Endothelial cell of umbilical vein (primary cell): ENCODE results near the gene RPS14. TPM values are rescaled to one million over a fixed set of nuclear protein-coding genes. Genes with fewer than 3 reads are reported as not detected.

ENCODE experiments used
- BruUV-seq: library from RNA; stranded (reverse); fragments of 400-500 nt; replicated peaks from 2 replicates; lab custom pipeline; 2021; lab: Mats Ljungman, UMichigan
- CTCF ChIA-PET: fragments of 300-600, 350-600 bp; sonication (Branson Sonifier 250); formaldehyde crosslinking; loops from one replicate; lab custom pipeline; 2021; ENCODE audit warnings: antibody characterized with exemption, inconsistent platforms; lab: Charles Lee
- POLR2A ChIA-PET: fragments of 300-600, 350-600 bp; sonication (Branson Sonifier 250); formaldehyde crosslinking; loops from one replicate; lab custom pipeline; 2021; ENCODE audit warnings: antibody characterized with exemption, inconsistent platforms; lab: Charles Lee
- DNase-seq: peaks from one replicate; pipeline ENCODE4 v3.0.0-alpha.2; 2011; ENCODE audit warnings: low read depth, low spot score
- FAIRE-seq: peaks from 2 replicates; lab custom pipeline; 2011; peaks lifted over from hg19 to GRCh38; lab: Jason Lieb, UNC
- H2AFZ ChIP-seq: 2 replicates; pipeline ENCODE4 v1.6.0; 2012; ENCODE audit warnings: low read depth, low read length, control low read depth, inconsistent platforms
- H3K27ac ChIP-seq: 2 replicates; pipeline ENCODE4 v1.5.1; 2011; ENCODE audit warnings: low read depth, mild to moderate bottlenecking, control low read depth, low read length, moderate library complexity; ENCODE audit not compliant: insufficient read depth
- H3K27me3 ChIP-seq, 2 experiments: 2 replicates each; pipeline versions ENCODE4 v1.6.0 to v1.6.1; 2011; ENCODE audit warnings: low read length in 2 of 2, mixed read lengths in 1 of 2; ENCODE audit not compliant: control insufficient read depth in 2 of 2, insufficient read depth in 2 of 2
- H3K36me3 ChIP-seq, 2 experiments: 2 replicates in 1 of 2; 3 replicates in 1 of 2; pipeline ENCODE4 v1.5.1; 2011; ENCODE audit warnings: low read length in 2 of 2, mild to moderate bottlenecking in 1 of 2, moderate library complexity in 1 of 2; ENCODE audit not compliant: control insufficient read depth in 2 of 2, insufficient read depth in 2 of 2; ENCODE audit errors: extremely low read depth in 1 of 2
- H3K4me1 ChIP-seq: 3 replicates; pipeline ENCODE4 v1.5.1; 2011; ENCODE audit warnings: mild to moderate bottlenecking, low read length; ENCODE audit not compliant: control insufficient read depth, insufficient read depth; ENCODE audit errors: extremely low read depth
- H3K4me2 ChIP-seq: 2 replicates; pipeline ENCODE4 v1.6.1; 2011; ENCODE audit warnings: low read length, control low read depth, mixed read lengths; ENCODE audit not compliant: insufficient read depth
- H3K4me3 ChIP-seq, 3 experiments: fragments of 200-600 bp in 1 of 3; sonication (generic), shearing (Covaris generic) in 1 of 3; replicated peaks in 1 of 3; 2 replicates each; pipeline ENCODE4 v1.5.1; 2011 to 2016; ENCODE audit warnings: control low read depth in 3 of 3, low read length in 3 of 3, mild to moderate bottlenecking in 2 of 3, inconsistent platforms in 1 of 3, low read depth in 1 of 3, moderate library complexity in 1 of 3; ENCODE audit not compliant: insufficient read depth in 1 of 3
- H3K79me2 ChIP-seq: 2 replicates; pipeline ENCODE4 v1.6.0; 2012; ENCODE audit warnings: low read length, inconsistent platforms; ENCODE audit not compliant: control insufficient read depth, insufficient read depth
- H3K9ac ChIP-seq: replicated peaks from 2 replicates; pipeline ENCODE3; 2011; ENCODE audit warnings: low read length, control low read depth; ENCODE audit not compliant: insufficient read depth; ENCODE audit errors: extremely low read depth
- H3K9me1 ChIP-seq: replicated peaks from 3 replicates; pipeline ENCODE4 v1.6.0; 2011; ENCODE audit warnings: mild to moderate bottlenecking, low read length; ENCODE audit not compliant: control insufficient read depth, insufficient read depth; ENCODE audit errors: extremely low read depth
- H3K9me3 ChIP-seq: replicated peaks from 2 replicates; pipeline ENCODE4 v1.5.1; 2012; ENCODE audit warnings: low read length, inconsistent platforms; ENCODE audit not compliant: control insufficient read depth, insufficient read depth
- H4K20me1 ChIP-seq: replicated peaks from 2 replicates; pipeline ENCODE3; 2011; ENCODE audit warnings: mild to moderate bottlenecking, low read length; ENCODE audit not compliant: control insufficient read depth, insufficient read depth; ENCODE audit errors: extremely low read depth
- EZH2 ChIP-seq: IDR thresholded peaks from 2 replicates; pipeline ENCODE4 v1.6.1; 2012; ENCODE audit warnings: borderline replicate concordance, low read depth, mild to moderate bottlenecking, moderate library complexity, low read length, inconsistent platforms; ENCODE audit not compliant: severe bottlenecking
- FOS ChIP-seq: IDR thresholded peaks from 2 replicates; pipeline ENCODE4 v1.6.1; 2011; ENCODE audit warnings: mild to moderate bottlenecking, low read length, moderate library complexity, borderline replicate concordance; ENCODE audit not compliant: insufficient read depth
- GATA2 ChIP-seq: IDR thresholded peaks from 2 replicates; pipeline ENCODE4 v1.7.0; 2011; ENCODE audit warnings: low read depth, mild to moderate bottlenecking, moderate library complexity, mixed read lengths, low read length; ENCODE audit not compliant: insufficient read length, insufficient read depth
- JUN ChIP-seq: IDR thresholded peaks from 2 replicates; pipeline ENCODE4 v1.6.1; 2011; ENCODE audit warnings: borderline replicate concordance, low read depth; ENCODE audit not compliant: insufficient read length, insufficient read depth
- MYC ChIP-seq: IDR thresholded peaks from one replicate; pipeline ENCODE4 v1.6.1; 2011; ENCODE audit warnings: mild to moderate bottlenecking, low read depth, low read length
- POLR2A ChIP-seq: IDR thresholded peaks from 2 replicates; pipeline ENCODE4 v1.6.1; 2012; ENCODE audit warnings: low read depth, mild to moderate bottlenecking, control low read depth, low read length
- POLR2AphosphoS5 ChIP-seq: IDR thresholded peaks from 2 replicates; pipeline ENCODE4 v1.6.1; 2012; ENCODE audit warnings: low read depth, mild to moderate bottlenecking, control low read depth, low read length, moderate library complexity; ENCODE audit not compliant: insufficient read depth
- dilution Hi-C: fragments of 300-500 bp; cut with MboI; formaldehyde crosslinking; loops from one replicate; pipeline ENCODE4 v1.15.0; 2019; ENCODE audit warnings: low sequenced_read_pairs; ENCODE audit not compliant: extremely low pct_ligation_motif_present
- intact Hi-C: fragments of 100-400 bp; cut with micrococcal nuclease; formaldehyde crosslinking; loops from one replicate; pipeline ENCODE4 v1.10.0; 2022
- polyA plus RNA-seq, 4 experiments: library from polyadenylated mRNA; depleted of rRNA in 3 of 4; stranded (reverse) in 3 of 4; unstranded in 1 of 4; fragments of >200 nt; gene quantifications; 2 replicates each; pipeline versions ENCODE4 v1.2.1 to v1.2.3, GENCODE V29; 2011 to 2012; ENCODE audit warnings: missing spikeins in 1 of 4
- total RNA-seq: library from RNA; stranded (reverse); gene quantifications from 2 replicates; pipeline ENCODE4 v1.2.3, GENCODE V29; 2021
- TF ChIP-seq, protein P1 (sequence below), 2 donors: IDR thresholded peaks; 1 replicate in 1 of 2; 2 replicates in 1 of 2; pipeline ENCODE4 v1.5.1; 2011; ENCODE audit warnings: low read length in 2 of 2, mild to moderate bottlenecking in 2 of 2, moderate library complexity in 2 of 2, control low read depth in 1 of 2, inconsistent platforms in 1 of 2, low read depth in 1 of 2; ENCODE audit not compliant: insufficient read depth in 1 of 2; ENCODE audit errors: extremely low read depth in 1 of 2
- TF ChIP-seq, protein P2 (sequence below): IDR thresholded peaks from 2 replicates; pipeline ENCODE4 v1.6.1; 2011; ENCODE audit not compliant: insufficient read depth, insufficient read length

RPS14 gene
- total and polyA plus RNA-seq, 2 donors (not counting 3 experiments of a cell fraction or from before 2014, with no cell fraction given) = 1,852 to 5,521 TPM

DNA sequence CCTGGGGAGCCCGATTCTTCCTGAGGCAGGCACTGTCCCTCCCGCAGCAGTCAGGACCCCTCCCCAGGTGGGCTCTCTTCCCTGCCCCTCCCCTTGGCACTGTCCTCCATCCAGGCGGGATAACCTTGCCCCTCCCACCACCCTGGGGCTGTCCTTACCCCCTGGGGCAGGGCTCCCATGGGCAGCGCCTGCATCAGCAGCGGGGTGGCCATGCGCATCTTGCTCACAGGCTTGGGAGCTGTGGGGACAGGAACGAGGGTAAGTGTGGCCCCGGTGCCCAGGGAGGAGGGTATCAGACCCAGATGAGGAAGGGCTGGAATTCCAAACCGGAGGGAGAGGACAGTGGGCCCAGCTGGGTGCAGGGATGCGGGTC, 42.8 kb downstream of the RPS14 start:
- ChIA-PET CTCF (interaction anchor here (1.1 kb wide), 1 partner anchor 29 kb away, joined by 3 read pairs; no protein-coding TSS in a partner anchor), POLR2A (no interaction called here)
- BruUV-seq = no TSS peak
- Histone ChIP-seq H3K4me3 (no peak overlapping the region), H3K9me1 (no peaks in the 10 kb centered on the region), H3K36me3 (no peaks in the 10 kb centered on the region), H3K27me3 (no peaks in the 10 kb centered on the region), H2AFZ (no peak overlapping the region), H3K9ac (no peak overlapping the region), H3K27ac (no peak overlapping the region), H3K79me2 (no peaks in the 10 kb centered on the region), H4K20me1 (no peaks in the 10 kb centered on the region), H3K4me2 (no peak overlapping the region), H3K4me1 (peaks cover 4% of the 10 kb centered on the region), H3K9me3 (no peaks in the 10 kb centered on the region)
- FAIRE-seq = no peak
- dilution Hi-C loops = no loop called here
- no peak for DNase-seq
- intact Hi-C loops = no loop called here
- TF ChIP-seq, protein P1, sequence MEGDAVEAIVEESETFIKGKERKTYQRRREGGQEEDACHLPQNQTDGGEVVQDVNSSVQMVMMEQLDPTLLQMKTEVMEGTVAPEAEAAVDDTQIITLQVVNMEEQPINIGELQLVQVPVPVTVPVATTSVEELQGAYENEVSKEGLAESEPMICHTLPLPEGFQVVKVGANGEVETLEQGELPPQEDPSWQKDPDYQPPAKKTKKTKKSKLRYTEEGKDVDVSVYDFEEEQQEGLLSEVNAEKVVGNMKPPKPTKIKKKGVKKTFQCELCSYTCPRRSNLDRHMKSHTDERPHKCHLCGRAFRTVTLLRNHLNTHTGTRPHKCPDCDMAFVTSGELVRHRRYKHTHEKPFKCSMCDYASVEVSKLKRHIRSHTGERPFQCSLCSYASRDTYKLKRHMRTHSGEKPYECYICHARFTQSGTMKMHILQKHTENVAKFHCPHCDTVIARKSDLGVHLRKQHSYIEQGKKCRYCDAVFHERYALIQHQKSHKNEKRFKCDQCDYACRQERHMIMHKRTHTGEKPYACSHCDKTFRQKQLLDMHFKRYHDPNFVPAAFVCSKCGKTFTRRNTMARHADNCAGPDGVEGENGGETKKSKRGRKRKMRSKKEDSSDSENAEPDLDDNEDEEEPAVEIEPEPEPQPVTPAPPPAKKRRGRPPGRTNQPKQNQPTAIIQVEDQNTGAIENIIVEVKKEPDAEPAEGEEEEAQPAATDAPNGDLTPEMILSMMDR (IDR thresholded peaks at IDR 0.05; ENCODE audit: extremely low read depth in 1 of 2, insufficient read depth in 1 of 2, low read depth in 1 of 2, low read length in 2 of 2) = no peak
- TF ChIP-seq EZH2 (no peak), POLR2A (no peak), POLR2AphosphoS5 (no peak), JUN (no peak), GATA2 (no peak), MYC (no peak), FOS (no peak)
- TF ChIP-seq, protein P2, sequence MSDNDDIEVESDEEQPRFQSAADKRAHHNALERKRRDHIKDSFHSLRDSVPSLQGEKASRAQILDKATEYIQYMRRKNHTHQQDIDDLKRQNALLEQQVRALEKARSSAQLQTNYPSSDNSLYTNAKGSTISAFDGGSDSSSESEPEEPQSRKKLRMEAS = no peak
